Tibial nerve (tissue), 4 donors: ENCODE results near the gene CLDN34.

Source experiments
- CTCF ChIP-seq, 5 experiments: fragments of 200-600 bp in 3 of 5; fragments of 450-650 bp in 2 of 5; sonication (generic) in 3 of 5; IDR thresholded peaks; one replicate each; pipeline ENCODE4 v1.5.1; 2016 to 2019; ENCODE audit warnings: antibody characterized with exemption in 5 of 5, mild to moderate bottlenecking in 3 of 5, moderate library complexity in 2 of 5
- EP300 ChIP-seq, 2 donors: sonication (generic); formaldehyde crosslinking; IDR thresholded peaks; one replicate each; pipeline ENCODE4 v1.6.1; 2017; ENCODE audit warnings: antibody characterized with exemption in 2 of 2, mild to moderate bottlenecking in 1 of 2
- POLR2A ChIP-seq, 2 donors: fragments of 450-650 bp; IDR thresholded peaks; one replicate each; pipeline ENCODE4 v1.6.1; 2017; ENCODE audit warnings: antibody characterized with exemption in 2 of 2, mild to moderate bottlenecking in 2 of 2, moderate library complexity in 2 of 2

- no peak for TF ChIP-seq CTCF (IDR thresholded peaks at IDR 0.05)
- TF ChIP-seq EP300 (IDR thresholded peaks at IDR 0.05) = no peak
- no peak for TF ChIP-seq POLR2A (IDR thresholded peaks at IDR 0.05)
Measured at GRCh38 chrX:9948406-9948805, 18.8 kb upstream of the CLDN34 start.
